OCI-LY7 (cell line): ENCODE data around the gene TMEM181. TPM values are rescaled to one million over a fixed set of nuclear protein-coding genes. Genes with fewer than 3 reads are reported as not detected.

Source experiments
- Bru-seq: library from RNA; stranded (reverse); fragments of 400-500 nt; gene quantifications from one replicate; lab custom pipeline; 2021; lab: Mats Ljungman, UMichigan
- BruChase-seq, 2 experiments: library from RNA; stranded (reverse); fragments of 400-500 nt; gene quantifications; one replicate each; lab custom pipeline; 2021; lab: Mats Ljungman, UMichigan
- BruUV-seq: library from RNA; stranded (reverse); fragments of 400-500 nt; replicated peaks from 2 replicates; lab custom pipeline; 2021; lab: Mats Ljungman, UMichigan
- CTCF ChIA-PET: fragments of 300-600 bp; sonication (Branson Sonifier 250); formaldehyde crosslinking; loops from one replicate; lab custom pipeline; 2022; ENCODE audit warnings: antibody characterized with exemption; ENCODE audit not compliant: unreplicated experiment; lab: Charles Lee
- POLR2A ChIA-PET: fragments of 300-600 bp; sonication (Branson Sonifier 250); formaldehyde crosslinking; loops from one replicate; lab custom pipeline; 2022; ENCODE audit warnings: antibody characterized with exemption; lab: Charles Lee
- DNase-seq: peaks from one replicate; pipeline ENCODE4 v3.0.0-alpha.2; 2015; ENCODE audit warnings: low spot score
- H2AFZ ChIP-seq: fragments of 200-600 bp; sonication (generic), shearing (Covaris generic); 2 replicates; pipeline ENCODE4 v1.6.1; 2014; ENCODE audit warnings: mild to moderate bottlenecking, antibody characterized with exemption, low read length, moderate library complexity
- H3K27ac ChIP-seq: fragments of 200-600 bp; sonication (generic); 2 replicates; pipeline ENCODE4 v1.5.1; 2014; ENCODE audit warnings: mixed run types, low read depth, mild to moderate bottlenecking, moderate library complexity, low read length, inconsistent platforms; ENCODE audit not compliant: poor library complexity, severe bottlenecking
- H3K36me3 ChIP-seq: fragments of 200-600 bp; sonication (generic); 2 replicates; pipeline ENCODE4 v1.6.1; 2014; ENCODE audit warnings: mild to moderate bottlenecking, antibody characterized with exemption, low read length, moderate library complexity, mixed read lengths; ENCODE audit not compliant: insufficient read depth
- H3K4me1 ChIP-seq: fragments of 200-600 bp; sonication (generic); 2 replicates; pipeline ENCODE4 v1.5.1; 2014; ENCODE audit warnings: mild to moderate bottlenecking, low read length; ENCODE audit not compliant: insufficient read depth, poor library complexity, severe bottlenecking
- H3K4me2 ChIP-seq: fragments of 200-600 bp; sonication (generic); 2 replicates; pipeline ENCODE4 v1.6.1; 2014; ENCODE audit warnings: mild to moderate bottlenecking, low read length
- H3K4me3 ChIP-seq: fragments of 200-600 bp; sonication (generic); 2 replicates; pipeline ENCODE4 v1.5.1; 2014; ENCODE audit warnings: mild to moderate bottlenecking, low read depth, low read length; ENCODE audit not compliant: poor library complexity, severe bottlenecking
- H3K79me2 ChIP-seq: fragments of 200-600 bp; sonication (generic); 2 replicates; pipeline ENCODE4 v1.6.1; 2016; ENCODE audit warnings: low read depth, mild to moderate bottlenecking, low read length, moderate library complexity, mixed read lengths; ENCODE audit not compliant: insufficient read depth
- H3K9me2 ChIP-seq: fragments of 200-600 bp; sonication (generic); 2 replicates; pipeline ENCODE4 v1.6.1; 2016; ENCODE audit warnings: mild to moderate bottlenecking, low read length, mixed read lengths; ENCODE audit not compliant: insufficient read depth
- H3K9me3 ChIP-seq: fragments of 200-600 bp; sonication (generic); 2 replicates; pipeline ENCODE4 v1.6.1; 2014; ENCODE audit warnings: mild to moderate bottlenecking, mixed run types, low read length, mixed read lengths
- H4K20me1 ChIP-seq: fragments of 200-600 bp; sonication (generic); 2 replicates; pipeline ENCODE4 v1.6.1; 2014; ENCODE audit warnings: mild to moderate bottlenecking, antibody characterized with exemption, low read length, moderate library complexity, mixed read lengths; ENCODE audit not compliant: insufficient read depth
- CTCF ChIP-seq: fragments of 200-600 bp; sonication (generic); conservative IDR thresholded peaks from 2 replicates; pipeline ENCODE4 v1.5.1; 2014; ENCODE audit warnings: mild to moderate bottlenecking, antibody characterized with exemption, low read length, moderate library complexity, mixed read lengths
- EZH2phosphoT487 ChIP-seq: fragments of 200-600 bp; sonication (generic); IDR thresholded peaks from 2 replicates; pipeline ENCODE4 v1.6.1; 2018; ENCODE audit warnings: low read depth, borderline replicate concordance, mild to moderate bottlenecking, mixed run types, antibody characterized with exemption, low read length, moderate library complexity, mixed read lengths
- intact Hi-C: fragments of 100-400 bp; cut with micrococcal nuclease; formaldehyde crosslinking; loops from one replicate; pipeline ENCODE4 v1.10.0; 2022; ENCODE audit not compliant: unreplicated experiment
- long read RNA-seq: library from polyadenylated mRNA; stranded (forward); transcript quantifications from one replicate; pipeline ENCODE4 v2.0.0, GENCODE V29; 2022
- total RNA-seq, 2 experiments: library from RNA; depleted of rRNA in 1 of 2; stranded (reverse); fragments of >200 nt in 1 of 2; shearing (Covaris generic) in 1 of 2; gene quantifications; 2 replicates each; pipeline ENCODE4 v1.2.3, GENCODE V29; 2014 to 2022

The TMEM181 gene
- total RNA-seq (2014; rRNA removed; shearing (Covaris generic)): 7.1 and 8.0 TPM in 2 replicates
- total RNA-seq (2022): 11.9 and 12.5 TPM in 2 replicates
- percentile 66 among the genes with signal in this experiment for Bru-seq, nascent RNA
- percentile 85 among the genes with signal in this experiment for BruChase-seq, experiment 1, labeled RNA remaining after a 6-hour chase
- percentile 79 among the genes with signal in this experiment for BruChase-seq, experiment 2, labeled RNA remaining after a 2-hour chase
- long read RNA-seq, partial matches to known transcripts: 1 of 17 reads
- long read RNA-seq, other reads (novel, unspliced or antisense): 16 of 17 reads

- no peaks in the 10 kb centered on the region; the same call in 1 of the 2 replicates for H4K20me1 ChIP-seq
- DNase-seq: peak; percentile 92
- peak within 1 kb of the TSS; percentile 51 for H3K27ac ChIP-seq
- no TSS peak for BruUV-seq
- H3K4me2 ChIP-seq: peak within 1 kb of the TSS; percentile 90
- peak within 1 kb of the TSS; percentile 99 for H2AFZ ChIP-seq
- no peaks in the 10 kb centered on the region for H3K9me2 ChIP-seq
- H3K79me2 ChIP-seq: peaks cover 10% of the 10 kb centered on the region; the same call in 1 of the 2 replicates
- ChIA-PET CTCF (no interaction called here), POLR2A (interaction anchor here (1.1 kb wide), 1 partner anchor 18 kb away, joined by 3 read pairs; no protein-coding TSS in a partner anchor)
- no peaks in the 10 kb centered on the region for H3K36me3 ChIP-seq
- TF ChIP-seq EZH2phosphoT487: no peak
- peak; percentile 36; the same call in 1 of the 2 replicates for TF ChIP-seq CTCF
- peaks cover 16% of the 10 kb centered on the region for H3K4me1 ChIP-seq
- intact Hi-C loops: no loop called here
- H3K4me3 ChIP-seq: peak within 1 kb of the TSS; percentile 91
- H3K9me3 ChIP-seq: no peaks in the 10 kb centered on the region
Measured at GRCh38 chr6:158559895-158560835, at the start of gene TMEM181. Gene TMEM181 (plus strand): TSS chr6:158560091. CDS start chr6:158560225, 134 bp downstream.

GRCh38 chr6:158512809-158513208 lies 47.1 kb upstream of the TMEM181 start:
- no peak overlapping the region for H2AFZ ChIP-seq
- CTCF ChIA-PET: no interaction called here
- intact Hi-C loops: no loop called here
- no peaks in the 10 kb centered on the region for H3K9me3 ChIP-seq
- DNase-seq: no peak
- no TSS peak for BruUV-seq
- H3K36me3 ChIP-seq: no peaks in the 10 kb centered on the region
- TF ChIP-seq CTCF (no peak), EZH2phosphoT487 (no peak)
- H3K4me3 ChIP-seq: no peak overlapping the region
- POLR2A ChIA-PET: interaction anchor here (1.0 kb wide), 1 partner anchor 20 kb away, joined by 3 read pairs; no protein-coding TSS in a partner anchor
- H3K79me2 ChIP-seq: no peaks in the 10 kb centered on the region
- H3K27ac ChIP-seq: no peak overlapping the region
- no peak overlapping the region for H3K4me2 ChIP-seq
- H3K4me1 ChIP-seq: peaks cover 4% of the 10 kb centered on the region
- H4K20me1 ChIP-seq: no peaks in the 10 kb centered on the region
- no peaks in the 10 kb centered on the region for H3K9me2 ChIP-seq
